H54 (cell line): ENCODE measurements around the gene PLA2G4F.

ENCODE experiments used
- DNase-seq: peaks from one replicate; pipeline ENCODE4 v3.0.0; 2011; ENCODE audit warnings: low spot score, mixed read lengths; ENCODE audit not compliant: insufficient read length
- FAIRE-seq: peaks from 3 replicates; lab custom pipeline; 2011; peaks lifted over from hg19 to GRCh38; lab: Jason Lieb, UNC
- POLR2A ChIP-seq: IDR thresholded peaks from 2 replicates; pipeline ENCODE4 v1.6.1; 2011; ENCODE audit warnings: low read depth, mild to moderate bottlenecking, low read length

Gene PLA2G4F

GRCh38 chr15:42149493-42150218 is 6.8 kb downstream of the PLA2G4F start:
- DNase-seq (no peak), FAIRE-seq (no peak)
- no peak for TF ChIP-seq POLR2A

GRCh38 chr15:42148808-42149492 is 7.5 kb downstream of the PLA2G4F start:
- TF ChIP-seq POLR2A: no peak
- DNase-seq (no peak), FAIRE-seq (no peak)

- FAIRE-seq (no peak), DNase-seq (no peak)
- no peak for TF ChIP-seq POLR2A
Measured at GRCh38 chr15:42147431-42147735, 9.1 kb downstream of the PLA2G4F start.

GRCh38 chr15:42146551-42147430 is 9.6 kb downstream of the PLA2G4F start:
- FAIRE-seq: no peak
- DNase-seq: no peak
- no peak for TF ChIP-seq POLR2A

GRCh38 chr15:42145546-42146455 is 10.6 kb downstream of the PLA2G4F start:
- DNase-seq (no peak), FAIRE-seq (no peak)
- no peak for TF ChIP-seq POLR2A

- FAIRE-seq (no peak), DNase-seq (no peak)
- no peak for TF ChIP-seq POLR2A
Measured at GRCh38 chr15:42144841-42145375, 11.5 kb downstream of the PLA2G4F start.

GRCh38 chr15:42143866-42144625 is 12.4 kb downstream of the PLA2G4F start:
- TF ChIP-seq POLR2A: no peak
- FAIRE-seq: no peak
- no peak for DNase-seq

- FAIRE-seq (no peak), DNase-seq (no peak)
- no peak for TF ChIP-seq POLR2A
Measured at GRCh38 chr15:42143356-42143755, 13.1 kb downstream of the PLA2G4F start.

- no peak for FAIRE-seq
- DNase-seq: no peak
- no peak for TF ChIP-seq POLR2A
Measured at GRCh38 chr15:42141795-42142667, 14.4 kb downstream of the PLA2G4F start.

- FAIRE-seq: no peak
- TF ChIP-seq POLR2A: no peak
- DNase-seq: no peak
Measured at GRCh38 chr15:42141246-42141645, 15.2 kb downstream of the PLA2G4F start.

- FAIRE-seq (no peak), DNase-seq (no peak)
- TF ChIP-seq POLR2A: no peak
Measured at GRCh38 chr15:42140383-42141070, 15.9 kb downstream of the PLA2G4F start.

- FAIRE-seq: no peak
- no peak for DNase-seq
- no peak for TF ChIP-seq POLR2A
Measured at GRCh38 chr15:42139596-42139995, 16.8 kb downstream of the PLA2G4F start.
